Germinal center (tissue), 1 donor: ENCODE data around the gene BBS7.

Experiments used
- DNase-seq: peaks from one replicate; pipeline ENCODE4 v3.0.0; 2012; ENCODE audit warnings: mixed read lengths, low spot score

The BBS7 gene

DNA sequence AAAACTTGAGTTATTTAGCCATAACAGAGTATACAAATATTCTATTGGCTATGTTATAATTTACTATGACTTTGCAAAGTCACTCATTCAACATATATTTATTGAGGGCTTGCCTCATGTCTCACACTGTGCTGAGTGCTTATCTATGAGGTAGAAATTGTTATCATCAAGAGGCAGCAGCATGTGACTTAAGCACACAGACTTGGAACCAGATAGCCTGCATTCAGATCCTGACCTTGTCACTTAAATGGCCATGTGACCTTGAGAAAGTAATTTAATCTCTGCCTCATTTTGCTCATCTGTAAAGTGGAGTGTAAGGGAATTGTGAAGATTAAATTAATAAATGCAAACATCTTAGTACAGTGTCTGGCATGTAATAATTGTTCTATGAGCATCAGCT is 79.3 kb downstream of the BBS7 start:
- DNase-seq = no peak

DNA sequence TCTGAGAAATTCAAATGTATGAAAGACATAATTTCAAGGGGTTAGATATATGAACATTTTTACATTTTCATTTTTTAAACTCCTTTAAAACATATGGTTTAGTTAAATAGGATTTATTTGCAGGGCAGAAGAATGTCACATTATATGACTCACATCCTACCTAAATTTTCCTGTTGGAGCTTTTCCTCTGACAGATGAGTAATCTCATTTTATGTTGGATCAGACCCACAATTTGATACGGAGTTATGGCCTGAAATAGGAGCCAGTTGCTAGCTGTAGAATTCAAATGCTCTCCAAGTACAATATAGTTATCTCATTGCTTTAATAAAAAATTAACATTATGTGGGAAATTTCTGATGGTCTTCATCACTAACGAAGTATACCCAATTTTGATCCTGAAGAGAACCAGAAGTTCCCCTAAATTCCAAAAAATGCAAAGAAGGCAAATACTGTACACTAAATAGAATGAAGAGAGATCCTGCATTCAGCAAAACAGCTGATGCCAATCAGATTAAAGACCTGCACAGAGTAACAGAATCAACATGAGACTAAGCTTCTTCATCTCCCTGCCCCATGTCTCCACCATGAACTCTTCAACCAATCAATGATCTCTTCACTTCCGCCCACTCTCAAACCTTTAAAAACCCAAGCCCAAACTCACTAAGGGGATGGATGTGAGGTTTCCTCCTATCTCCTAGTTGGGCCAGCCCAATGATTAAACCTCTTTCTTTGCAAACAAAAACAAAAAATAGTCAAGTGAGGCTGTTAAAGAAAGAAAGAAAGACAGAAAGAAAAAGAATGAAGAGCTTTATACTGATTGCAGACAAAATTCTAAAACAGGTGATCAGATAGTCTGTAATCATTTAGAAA is 80.1 kb downstream of the BBS7 start:
- no peak for DNase-seq

DNA sequence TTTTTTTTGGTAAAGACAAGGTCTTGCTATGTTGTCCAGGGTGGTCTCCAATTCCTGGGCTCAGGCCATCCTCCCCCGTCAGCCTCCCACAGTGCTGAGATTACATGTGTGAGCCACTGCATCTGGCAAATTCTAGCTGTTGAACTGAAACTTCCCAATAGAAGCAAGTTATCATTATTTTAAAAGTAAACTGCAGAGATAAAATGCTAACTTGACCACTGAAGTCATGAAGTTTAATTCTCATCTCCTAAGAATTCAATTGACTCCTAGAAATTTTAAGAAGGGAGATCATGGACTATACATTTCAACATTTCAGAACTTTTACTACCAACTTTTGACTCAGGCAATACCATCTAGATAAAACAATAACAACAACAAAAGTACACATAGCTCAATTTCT is 80.8 kb downstream of the BBS7 start:
- no peak for DNase-seq

DNA sequence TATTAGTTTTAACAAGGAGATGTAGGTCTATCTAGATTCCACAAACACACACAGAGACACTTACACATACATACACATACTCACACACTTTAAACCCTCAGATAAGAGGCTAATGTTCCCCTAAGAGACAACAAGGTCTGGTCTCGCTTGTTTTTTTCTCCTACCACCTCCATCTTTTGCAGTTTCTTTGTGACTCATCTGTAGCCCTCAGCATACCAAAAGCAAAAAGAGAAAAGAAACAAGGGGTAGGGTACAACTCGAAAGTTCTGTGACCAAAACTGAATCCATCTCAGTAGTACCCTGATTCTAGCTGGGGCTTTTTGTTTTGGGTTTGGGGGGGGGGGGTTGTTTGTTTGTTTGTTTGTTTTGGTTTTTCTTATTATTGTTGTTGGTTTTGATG is 81.4 kb downstream of the BBS7 start:
- DNase-seq = no peak

DNA sequence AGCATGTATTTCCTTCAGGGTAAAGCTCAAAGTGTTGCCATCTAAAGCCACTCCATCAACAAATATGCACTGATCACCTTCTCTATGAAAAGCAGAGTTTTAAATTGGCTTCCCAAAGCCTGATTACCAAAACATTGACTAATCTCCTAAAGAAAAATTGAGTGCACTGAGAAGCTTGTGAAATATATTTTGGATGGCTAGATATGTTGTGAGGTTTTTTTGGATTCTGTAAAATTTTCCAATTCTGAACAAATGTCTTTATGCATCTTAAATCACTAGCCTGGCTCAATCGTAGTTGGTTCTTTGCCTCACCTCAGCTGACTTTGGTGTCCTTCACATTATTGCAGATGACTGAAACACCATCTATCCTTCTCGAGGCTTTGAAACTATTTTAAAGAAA is 84.1 kb downstream of the BBS7 start:
- no peak for DNase-seq

DNA sequence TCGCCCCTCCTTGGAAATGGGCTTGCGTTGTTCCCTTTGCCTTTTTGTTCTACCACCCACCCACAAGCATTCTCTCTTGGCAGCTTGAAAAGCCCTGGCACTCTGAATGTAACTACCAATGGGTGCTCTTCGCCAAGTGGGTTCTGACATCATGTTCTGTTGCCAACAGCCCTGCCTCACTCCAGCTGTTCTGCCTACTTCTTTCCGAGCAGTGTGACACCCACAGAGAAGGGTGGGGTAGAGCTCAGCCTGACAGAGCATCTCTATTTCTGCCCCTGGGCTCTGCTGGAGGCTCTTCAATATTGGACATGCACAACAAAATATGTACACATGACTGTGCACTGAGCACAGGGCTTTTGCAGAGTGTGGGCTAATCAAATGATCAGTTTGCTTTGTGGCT is 84.8 kb downstream of the BBS7 start:
- no peak for DNase-seq

DNA sequence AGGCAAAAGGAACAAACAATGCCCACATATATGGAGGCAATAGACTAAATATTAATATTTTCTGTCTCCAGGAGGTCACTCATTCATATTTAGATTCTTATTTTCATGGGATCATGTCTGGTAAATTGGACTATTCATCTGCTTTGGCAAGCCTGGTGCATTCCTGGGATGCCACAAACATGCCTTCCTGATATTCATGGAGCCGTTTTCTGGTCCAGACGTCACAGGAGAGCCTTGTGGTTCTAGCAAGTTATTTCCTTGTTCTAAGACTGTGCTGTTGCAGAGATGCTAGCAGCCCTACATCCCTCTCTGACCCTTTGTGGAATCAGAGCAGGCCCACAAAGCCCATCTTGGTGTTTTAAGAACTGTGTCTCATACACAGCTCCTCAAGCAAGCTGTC is 85.3 kb downstream of the BBS7 start:
- no peak for DNase-seq

DNA sequence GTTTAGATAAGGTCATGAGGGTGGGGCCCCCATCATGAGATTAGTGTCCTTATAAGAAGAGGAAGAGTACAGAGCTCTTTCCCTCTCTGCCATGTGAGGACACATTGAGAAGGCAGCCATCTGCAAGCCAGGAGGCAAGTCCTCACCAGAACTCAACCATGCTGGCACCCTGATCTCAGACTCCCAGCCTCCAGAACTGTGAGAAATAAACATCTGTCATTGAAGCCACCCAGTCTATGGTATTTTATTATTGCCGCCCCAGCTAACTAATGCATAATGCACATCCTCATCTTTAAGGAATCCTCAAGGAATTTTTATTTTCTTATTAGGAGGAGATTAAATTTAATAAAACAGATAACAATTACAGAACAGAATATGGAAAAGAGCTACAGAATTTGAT is 85.9 kb downstream of the BBS7 start:
- DNase-seq = no peak

DNA sequence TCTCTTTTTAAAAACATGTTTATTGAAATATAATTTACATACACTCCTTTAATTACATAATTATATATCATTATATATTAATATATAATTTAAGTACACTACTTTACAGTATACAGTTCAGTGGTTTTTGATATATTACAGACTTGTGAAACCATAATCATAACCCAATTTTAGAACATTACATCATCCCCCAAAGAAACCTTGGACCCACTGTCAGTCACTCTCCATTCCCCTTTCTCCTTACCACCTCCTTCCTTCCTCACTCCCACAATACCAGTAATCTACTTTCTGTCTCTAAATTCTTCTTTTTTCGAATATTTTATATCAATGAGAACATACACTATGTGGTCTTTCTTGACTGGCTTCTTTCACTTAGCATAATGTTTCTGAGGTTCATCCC is 87.1 kb downstream of the BBS7 start:
- no peak for DNase-seq

DNA sequence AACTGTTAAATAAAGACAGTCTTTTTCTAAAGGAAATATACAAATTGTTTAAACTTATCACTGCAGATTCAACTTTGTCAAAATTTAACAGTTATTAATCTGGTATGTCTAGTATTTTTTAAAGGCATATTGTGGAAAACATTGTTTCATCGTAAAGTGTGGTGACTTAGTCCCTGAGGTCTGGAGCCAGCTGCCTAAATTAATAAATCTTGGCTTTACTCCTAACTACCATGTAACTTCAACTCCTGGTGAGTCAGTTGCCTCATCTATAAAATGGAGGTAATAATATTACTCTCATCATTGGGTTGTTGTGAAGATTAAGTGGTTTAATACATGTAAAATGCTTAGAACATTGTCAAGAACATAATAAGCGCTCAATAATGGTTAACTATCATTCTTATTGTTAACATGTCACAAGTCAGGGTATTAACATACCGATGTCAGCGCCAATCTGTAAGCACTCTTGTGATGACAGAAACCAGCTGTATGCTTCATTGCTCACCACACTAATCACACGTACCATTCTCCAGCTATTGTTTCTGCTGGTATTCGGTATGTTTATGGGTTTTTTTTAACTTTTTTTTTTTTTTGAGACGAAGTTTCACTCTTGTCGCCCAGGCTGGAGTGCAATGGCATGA is 91.2 kb downstream of the BBS7 start:
- no peak for DNase-seq

DNA sequence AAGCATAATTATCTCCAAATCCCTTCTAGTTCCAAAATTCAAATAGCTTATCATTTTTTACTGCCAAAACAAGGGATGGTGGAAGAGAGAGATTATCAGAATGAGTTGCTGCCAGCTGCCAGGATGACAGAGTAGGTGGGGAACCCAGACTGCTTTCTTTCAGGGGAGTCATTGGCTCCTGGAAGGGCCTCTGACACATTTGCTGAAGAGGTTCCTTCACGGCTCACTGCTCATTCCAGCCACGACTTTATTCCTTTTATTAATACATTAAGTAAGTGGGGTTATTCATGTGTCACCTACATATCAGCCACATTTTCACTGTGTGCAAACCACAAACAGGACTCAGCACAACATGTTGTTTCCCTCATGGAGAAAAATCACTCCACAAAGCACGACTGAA is 92.6 kb downstream of the BBS7 start:
- DNase-seq = no peak

DNA sequence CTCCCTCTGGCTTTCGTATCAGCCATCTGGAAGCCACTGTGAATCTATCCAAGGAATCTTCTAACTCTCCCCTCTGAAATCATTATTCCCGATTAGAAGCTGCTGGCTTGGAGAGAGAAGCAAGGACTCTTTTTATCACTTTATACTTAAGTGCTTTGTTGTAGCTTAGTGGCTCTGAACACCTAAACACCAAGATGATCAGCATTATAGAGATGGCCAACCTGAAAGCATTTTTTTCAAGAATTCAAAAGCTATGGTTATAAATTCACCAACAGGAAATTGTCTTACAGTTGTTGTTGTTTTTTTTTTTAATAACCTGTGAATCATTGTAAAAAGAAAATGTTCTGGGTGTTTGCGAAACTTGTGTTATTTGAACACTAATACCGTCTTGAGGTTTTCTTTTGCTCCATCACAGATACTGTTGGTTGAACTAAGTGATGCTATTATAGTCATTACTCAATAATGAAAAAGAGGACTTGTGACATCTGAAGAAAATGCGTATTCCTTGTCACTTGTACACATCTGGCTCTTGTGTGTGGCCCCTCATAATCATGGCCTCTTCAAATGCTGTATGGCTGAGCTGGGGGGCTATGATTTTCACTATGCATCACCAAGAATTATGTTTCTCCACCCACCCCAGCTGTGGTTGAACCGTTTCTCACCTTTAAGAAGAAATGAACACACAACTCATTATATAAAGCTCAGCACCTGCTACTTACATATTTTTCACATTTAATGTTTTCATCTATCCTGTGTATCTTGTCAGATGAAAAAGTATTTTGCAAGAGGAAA is 93.5 kb downstream of the BBS7 start:
- DNase-seq = no peak
